Heart left ventricle (tissue), 13 donors: ENCODE measurements around the gene RPS6KC1.

Experiments
- CTCF ChIP-seq, 12 donors: fragments of 200-600 bp; sonication (generic) in 4 of 12; IDR thresholded peaks; one replicate each; pipeline versions ENCODE4 v1.5.0 to v1.8.0; 2018 to 2022; ENCODE audit warnings: antibody characterized with exemption in 12 of 12, mild to moderate bottlenecking in 5 of 12
- POLR2A ChIP-seq, 2 donors: fragments of 450-650 bp; IDR thresholded peaks; one replicate each; pipeline ENCODE4 v1.6.1; 2017; ENCODE audit warnings: antibody characterized with exemption in 2 of 2, mild to moderate bottlenecking in 2 of 2, moderate library complexity in 2 of 2
- donor health status: ischemic (EF 13 %, LVEDD 7.1; RV severe dilation, severe dysfunction).
- donor health status: DM: no; HTN: yes; CAD: no.
- donor health status: DM: no; HTN: no; CAD: no.
- donor health status: ischemic (EF 25% LVEDD 6.9; RV normal size, moderate dysfunction).
- donor health status: ischemic (EF 25% LVEDD 5.7; RV mildly dilated, moderate dysfunction).
- donor health status: ischemic (EF 35%, LVEDD 5.7; RV mildly dilated, moderate dysfunction).
- donor health status: nonischemic (EF 11% LVEDD 7.7; RV severe dilation, severe dysfunction).
- donor health status: DM: yes; HTN: yes; CAD: no.
- donor health status: PGD.
- donor health status: ischemic (EF 29% LVEDD 5.4; RV normal size, mild dysfunction).
- donor health status: nonischemic (EF 23%, LVEDD 6.1; RV moderate dilation, normal function).

- TF ChIP-seq CTCF (IDR thresholded peaks at IDR 0.05) (no peak), POLR2A (IDR thresholded peaks at IDR 0.05) (no peak)
These were observed 264.5 kb downstream of the RPS6KC1 start for GRCh38 chr1:213315571-213315970.
